SKM-1 treated with dmso at 0.1 percent for 144 hours (cell line): ENCODE results near the gene DNAJA2.

Experiments used
- DNase-seq: peaks from one replicate; lab custom pipeline; 2025; ENCODE audit not compliant: unreplicated experiment; lab: John Stamatoyannopoulos, UW

Gene DNAJA2

DNA sequence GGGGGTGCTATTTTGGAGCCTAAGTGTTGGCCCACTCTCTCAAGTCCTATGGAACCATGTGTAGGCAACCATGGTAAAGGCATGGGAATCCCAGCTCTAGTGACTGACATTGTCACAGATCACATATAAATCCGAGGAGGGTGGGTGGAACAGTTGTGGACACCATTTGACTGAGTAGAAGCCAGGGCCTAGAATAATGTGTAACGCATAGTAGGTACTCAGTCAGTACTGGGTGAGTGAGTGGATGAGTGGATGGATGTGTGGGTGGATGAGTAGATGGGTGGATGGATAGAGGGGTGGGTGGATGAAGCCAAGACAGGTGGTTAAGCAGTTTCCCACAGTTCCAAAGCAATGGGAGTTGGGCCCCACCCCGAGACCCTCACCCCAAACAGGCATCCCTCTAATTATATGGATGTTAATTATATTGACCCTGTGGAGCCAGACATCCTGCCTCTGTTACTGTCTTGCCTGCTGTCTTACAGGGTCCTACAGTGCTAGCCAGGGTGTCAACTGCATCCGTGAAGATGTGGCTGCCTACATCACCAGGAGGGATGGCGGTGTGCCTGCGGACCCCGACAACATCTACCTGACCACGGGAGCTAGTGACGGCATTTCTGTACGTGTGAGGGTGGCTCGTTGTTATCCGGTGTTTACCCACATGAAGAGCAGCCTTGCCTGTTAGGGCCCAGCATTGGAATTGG is 67.0 kb downstream of the DNAJA2 start:
- DNase-seq, result no peak
